GM21723 (cell line): ENCODE results near the gene DSC1.
A peak's percentile ranks its signal among the peaks of the same experiment; 100 is the strongest.

ENCODE experiments used
- ATAC-seq: cut with Tn5 transposase; IDR thresholded peaks from one replicate; pipeline ENCODE4 v1.9.1; 2021; ENCODE audit warnings: mild to moderate bottlenecking, moderate library complexity; ENCODE audit not compliant: unreplicated experiment

DSC1 gene, protein sequence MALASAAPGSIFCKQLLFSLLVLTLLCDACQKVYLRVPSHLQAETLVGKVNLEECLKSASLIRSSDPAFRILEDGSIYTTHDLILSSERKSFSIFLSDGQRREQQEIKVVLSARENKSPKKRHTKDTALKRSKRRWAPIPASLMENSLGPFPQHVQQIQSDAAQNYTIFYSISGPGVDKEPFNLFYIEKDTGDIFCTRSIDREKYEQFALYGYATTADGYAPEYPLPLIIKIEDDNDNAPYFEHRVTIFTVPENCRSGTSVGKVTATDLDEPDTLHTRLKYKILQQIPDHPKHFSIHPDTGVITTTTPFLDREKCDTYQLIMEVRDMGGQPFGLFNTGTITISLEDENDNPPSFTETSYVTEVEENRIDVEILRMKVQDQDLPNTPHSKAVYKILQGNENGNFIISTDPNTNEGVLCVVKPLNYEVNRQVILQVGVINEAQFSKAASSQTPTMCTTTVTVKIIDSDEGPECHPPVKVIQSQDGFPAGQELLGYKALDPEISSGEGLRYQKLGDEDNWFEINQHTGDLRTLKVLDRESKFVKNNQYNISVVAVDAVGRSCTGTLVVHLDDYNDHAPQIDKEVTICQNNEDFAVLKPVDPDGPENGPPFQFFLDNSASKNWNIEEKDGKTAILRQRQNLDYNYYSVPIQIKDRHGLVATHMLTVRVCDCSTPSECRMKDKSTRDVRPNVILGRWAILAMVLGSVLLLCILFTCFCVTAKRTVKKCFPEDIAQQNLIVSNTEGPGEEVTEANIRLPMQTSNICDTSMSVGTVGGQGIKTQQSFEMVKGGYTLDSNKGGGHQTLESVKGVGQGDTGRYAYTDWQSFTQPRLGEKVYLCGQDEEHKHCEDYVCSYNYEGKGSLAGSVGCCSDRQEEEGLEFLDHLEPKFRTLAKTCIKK

DNA sequence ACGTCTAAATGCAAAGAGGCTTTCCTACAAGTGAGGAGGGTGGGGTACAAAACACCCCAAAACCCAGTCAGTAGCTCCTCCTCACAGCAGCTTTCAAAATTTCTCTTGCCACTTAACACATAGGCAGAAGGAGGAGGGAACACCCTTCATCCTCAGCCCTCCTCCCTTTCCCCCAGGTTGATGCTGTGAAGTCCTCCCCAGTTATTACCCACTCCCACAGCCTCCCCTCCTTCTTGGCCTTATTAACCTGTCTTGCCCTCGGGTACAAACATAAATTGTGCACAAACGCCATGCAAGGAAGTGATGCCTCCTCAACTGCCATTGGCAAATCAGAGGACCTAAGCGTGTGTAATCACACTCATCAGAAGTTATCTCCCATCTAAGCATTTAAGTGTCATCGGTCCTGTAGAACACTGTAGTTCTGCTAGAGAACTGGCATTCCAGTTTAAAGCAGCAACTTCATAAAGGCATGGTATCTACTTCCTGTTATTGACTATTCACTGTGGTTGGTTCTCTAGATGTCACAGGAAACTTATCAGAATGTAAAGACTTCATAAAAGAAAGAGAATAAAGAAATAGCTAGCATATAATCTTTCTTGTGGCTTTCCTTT, at the start of gene DSC1:
TSS of gene DSC1 (minus strand) at position 32 of the 611 bp plus-strand sequence. CDS start 262 bp downstream, outside the sequence.
- ATAC-seq: no peak

GRCh38 chr18:31211047-31211446, 48.4 kb upstream of the DSC1 start:
- no peak for ATAC-seq

DNA sequence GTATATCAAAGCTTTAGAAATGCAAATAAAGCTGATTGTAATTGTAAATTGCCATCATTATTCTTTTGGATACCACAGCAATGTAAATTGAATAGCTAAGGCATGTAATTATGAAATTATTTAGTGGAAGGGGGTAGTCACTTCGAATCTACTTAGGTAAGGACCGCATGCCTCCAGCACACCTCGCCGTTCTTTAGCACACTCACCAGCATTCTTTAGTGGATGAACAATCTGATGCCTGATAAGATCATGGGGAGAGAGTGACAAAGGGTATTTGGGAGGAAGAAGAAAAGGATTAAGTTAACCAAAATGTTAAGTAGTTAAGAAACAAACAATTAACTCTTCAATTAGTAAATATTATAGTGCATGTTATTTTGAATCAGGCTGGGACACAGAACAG, 46.4 kb upstream of the DSC1 start:
- ATAC-seq: no peak

GRCh38 chr18:31207391-31207790, 44.7 kb upstream of the DSC1 start:
- ATAC-seq: no peak

DNA sequence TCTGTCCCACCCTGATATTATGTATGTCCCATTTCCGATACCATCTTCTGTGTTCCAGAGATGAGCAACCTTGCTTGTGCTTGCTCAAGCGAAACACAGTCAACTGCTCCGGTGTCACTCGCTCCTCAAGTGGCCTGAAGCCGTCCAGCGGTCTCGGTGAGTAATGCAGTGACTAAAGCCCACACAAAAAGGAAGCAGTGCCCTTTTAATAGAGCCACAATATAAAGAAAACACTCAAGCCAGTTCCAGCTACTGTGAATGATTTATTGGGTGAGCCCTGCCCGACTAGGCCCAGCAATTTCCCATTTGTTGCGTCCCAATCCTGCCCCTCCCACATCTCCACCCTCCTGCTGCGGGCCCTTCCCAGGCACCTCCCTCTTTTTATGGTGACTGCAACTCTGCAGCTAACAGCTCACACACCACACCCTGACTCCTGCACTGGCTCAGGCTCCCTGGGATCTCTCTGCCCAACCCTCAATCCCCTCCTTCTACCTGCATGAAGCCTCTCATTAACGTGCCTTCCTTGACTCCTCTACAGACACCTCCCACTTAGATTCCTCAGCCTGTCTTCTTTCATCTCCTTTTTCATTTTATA, 44.2 kb upstream of the DSC1 start:
- peak; percentile 71 for ATAC-seq

DNA sequence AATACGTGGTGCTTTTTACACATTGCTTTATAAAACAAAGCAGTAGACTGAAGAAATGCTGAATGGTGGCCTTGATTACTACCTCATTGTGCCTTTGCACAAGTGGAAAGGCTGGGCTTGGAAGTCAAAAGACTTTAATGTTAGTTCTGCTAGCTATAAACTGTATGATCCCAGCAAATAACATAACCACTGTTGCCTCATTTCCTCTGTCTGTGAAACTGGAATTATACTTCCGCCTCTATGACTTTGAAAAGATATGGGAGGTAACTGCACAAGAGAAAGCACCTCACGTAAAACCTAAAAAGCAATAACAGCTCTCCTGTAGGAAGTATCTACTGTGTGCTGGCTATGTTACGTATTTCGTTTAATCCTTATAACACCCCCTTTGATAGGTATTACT, 43.4 kb upstream of the DSC1 start:
- no peak for ATAC-seq

GRCh38 chr18:31205273-31205672, 42.6 kb upstream of the DSC1 start:
- ATAC-seq: no peak

GRCh38 chr18:31204833-31205232, 42.2 kb upstream of the DSC1 start:
- no peak for ATAC-seq

DNA sequence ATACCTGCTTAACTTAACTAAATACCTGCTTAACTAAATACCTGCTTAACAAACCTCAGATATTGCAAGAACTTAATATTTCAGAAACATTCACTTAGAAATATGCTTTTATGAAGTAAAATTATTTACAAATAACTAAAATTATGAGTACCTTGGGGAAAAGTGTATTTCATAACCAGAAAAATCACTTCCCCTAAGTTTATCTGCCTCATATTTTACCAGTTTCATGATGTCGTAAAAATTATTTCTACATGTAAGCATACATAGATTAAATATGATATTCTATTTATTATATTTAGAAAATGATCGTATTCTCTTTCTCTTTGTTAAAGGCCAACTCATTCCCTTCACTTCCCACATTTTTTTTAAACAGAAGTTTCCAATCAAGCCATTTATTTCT, 41.5 kb upstream of the DSC1 start:
- no peak for ATAC-seq

- no peak for ATAC-seq
These were observed 41.1 kb upstream of the DSC1 start for GRCh38 chr18:31203794-31204148.

DNA sequence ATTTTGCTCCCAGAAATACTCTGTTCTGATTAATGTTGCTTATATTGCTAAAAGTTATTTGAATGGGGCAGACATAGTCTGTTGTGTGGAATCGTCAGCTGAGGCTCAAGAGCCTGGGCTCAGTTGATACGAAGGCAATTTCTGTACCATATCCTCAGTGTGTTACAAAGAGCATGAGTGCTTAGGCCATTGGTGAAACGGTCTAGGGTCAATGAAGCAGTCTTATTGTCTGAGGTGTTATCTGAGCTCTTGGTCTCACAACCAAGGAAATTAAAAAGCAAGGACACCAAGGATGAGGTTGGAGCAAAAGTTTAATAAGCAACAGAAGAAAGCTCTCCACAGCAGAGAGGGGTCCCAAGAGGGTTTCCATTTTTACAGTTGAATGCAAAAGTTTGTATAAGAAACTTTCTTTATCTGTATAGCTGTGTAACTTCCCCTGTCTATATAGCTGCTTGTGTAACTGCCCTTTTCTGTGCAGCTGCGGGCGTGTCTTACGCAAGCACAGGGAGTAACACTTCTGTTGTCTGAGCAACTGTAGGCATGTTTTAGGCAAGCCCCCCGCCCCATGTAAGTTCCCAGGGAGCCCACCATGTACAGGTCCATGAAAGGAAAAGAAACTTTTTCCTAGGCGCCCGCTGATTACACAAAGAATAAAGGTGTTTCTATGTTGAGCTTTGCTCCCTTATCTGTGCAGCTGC, 40.6 kb upstream of the DSC1 start:
- no peak for ATAC-seq

DNA sequence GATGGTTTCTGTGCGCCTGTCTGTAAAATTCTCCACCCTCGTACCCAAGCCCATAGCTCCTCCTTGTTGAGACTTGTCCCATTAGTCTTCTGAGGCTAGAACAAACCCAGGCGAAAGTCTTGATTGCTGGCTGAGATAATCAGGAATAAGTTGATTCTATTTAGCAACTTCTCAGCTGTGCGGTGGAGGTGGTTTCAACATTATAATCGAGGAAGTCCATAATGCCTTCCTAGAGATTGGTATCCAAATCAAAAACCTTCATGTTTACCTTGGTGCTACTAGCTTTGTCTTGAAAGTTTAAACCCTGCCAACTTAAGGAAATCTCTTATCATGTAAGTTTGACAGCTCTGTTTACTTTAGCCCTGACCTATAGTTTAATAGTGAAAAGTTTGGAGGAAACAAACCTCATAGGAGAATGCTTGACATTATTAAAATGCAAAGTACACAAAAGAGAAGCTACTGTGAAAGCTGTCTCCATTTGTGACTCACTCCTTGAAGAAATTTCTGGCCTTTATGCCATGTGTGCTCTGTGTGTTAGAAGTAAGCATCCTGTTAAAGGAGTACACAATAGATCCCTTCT, 36.6 kb upstream of the DSC1 start:
- no peak for ATAC-seq

GRCh38 chr18:31197676-31198075, 35.0 kb upstream of the DSC1 start:
- no peak for ATAC-seq

DNA sequence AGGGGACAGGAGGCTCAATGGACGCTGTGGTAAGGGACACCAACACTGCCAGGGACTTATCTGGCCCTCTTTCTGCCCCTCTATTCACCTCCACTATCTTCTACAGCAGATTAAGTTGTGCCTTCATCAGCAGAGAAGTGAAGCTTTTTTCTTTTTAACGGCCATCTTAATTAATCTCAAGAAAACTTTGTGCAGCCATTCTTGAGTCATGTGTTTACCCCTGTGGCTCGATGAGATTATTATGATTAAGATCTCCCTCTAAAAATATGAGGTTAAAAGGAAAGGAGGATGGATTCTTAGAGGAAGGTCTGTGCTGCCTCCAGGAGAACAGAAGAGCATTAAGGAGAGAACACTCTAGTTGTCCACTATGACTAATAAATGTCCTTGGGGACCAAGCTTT, 32.4 kb upstream of the DSC1 start:
- ATAC-seq: no peak

- no peak for ATAC-seq
These were observed 29.6 kb upstream of the DSC1 start for GRCh38 chr18:31192086-31192776.

GRCh38 chr18:31190919-31191318, 28.3 kb upstream of the DSC1 start:
- ATAC-seq: no peak

DNA sequence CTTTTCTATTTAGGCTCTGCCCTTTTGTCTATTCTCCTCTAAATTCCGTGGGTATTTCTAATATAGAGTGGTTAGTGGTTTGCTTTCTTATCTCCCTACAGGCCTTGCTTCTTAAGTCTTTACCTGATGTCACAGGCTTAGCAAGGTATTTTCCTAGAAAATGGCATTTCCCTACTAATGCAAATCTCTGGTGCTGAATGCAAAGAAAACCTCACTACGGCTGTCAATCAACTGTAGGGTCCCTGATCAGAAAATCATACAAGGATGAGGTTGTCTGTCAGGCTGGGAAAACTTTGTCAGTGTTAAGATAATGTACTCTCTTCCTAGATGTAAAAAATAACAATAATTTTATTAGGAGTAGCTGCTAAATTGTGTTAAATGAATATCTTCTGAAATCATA, 27.1 kb upstream of the DSC1 start:
- ATAC-seq: no peak

DNA sequence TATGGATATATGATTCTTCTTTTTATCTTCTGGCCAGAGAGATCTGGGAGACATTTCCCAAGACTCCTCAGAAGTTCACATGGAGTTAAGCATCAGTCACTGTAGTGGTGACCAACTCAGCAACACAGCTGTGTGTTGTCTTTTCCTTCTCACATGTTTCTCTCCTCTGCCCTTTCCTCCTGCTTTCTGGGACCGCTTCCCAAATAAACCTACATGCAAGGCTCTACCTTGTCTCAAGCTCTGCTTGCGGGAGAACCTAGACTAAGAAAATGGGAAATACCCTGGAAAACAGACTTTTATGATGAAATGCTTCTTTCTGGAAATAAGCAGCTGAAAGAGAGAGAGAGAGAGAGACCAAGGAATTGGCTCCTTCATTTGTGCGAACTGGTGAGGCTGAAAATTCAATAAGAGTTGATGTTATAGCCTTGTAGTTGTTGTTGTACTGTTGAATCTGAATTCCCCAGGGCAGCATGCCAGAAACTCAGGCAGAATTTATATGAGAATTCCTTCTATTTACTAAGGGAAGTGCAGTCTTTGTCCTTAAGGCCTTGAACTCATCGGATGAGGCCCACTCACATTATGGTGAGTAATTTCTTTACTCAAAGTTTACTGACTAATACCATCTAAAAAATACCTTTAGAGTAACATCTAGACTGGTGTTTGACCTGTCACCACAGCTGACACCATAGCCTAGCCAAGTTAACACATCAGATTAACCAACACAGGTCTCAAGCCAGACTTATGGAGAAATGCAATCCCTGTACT, 22.7 kb upstream of the DSC1 start:
- ATAC-seq: no peak

- ATAC-seq: no peak
These were observed 20.6 kb upstream of the DSC1 start for GRCh38 chr18:31183302-31183701.
